PC-3 (cell line): Measurements from ENCODE around the gene TMSB4X.

Experiments
- EZH2 ChIP-seq: fragments of 300-600 bp; sonication (generic); IDR thresholded peaks from one replicate; pipeline ENCODE4 v1.6.1; 2017; ENCODE audit warnings: antibody characterized with exemption, mild to moderate bottlenecking, low read length; ENCODE audit not compliant: unreplicated experiment
- TF ChIP-seq, protein P1 (sequence below): fragments of 300-600 bp; sonication (generic); conservative IDR thresholded peaks from 2 replicates; pipeline ENCODE4 v1.5.1; 2017; ENCODE audit warnings: antibody characterized with exemption, low read depth, mild to moderate bottlenecking, low read length

DNA sequence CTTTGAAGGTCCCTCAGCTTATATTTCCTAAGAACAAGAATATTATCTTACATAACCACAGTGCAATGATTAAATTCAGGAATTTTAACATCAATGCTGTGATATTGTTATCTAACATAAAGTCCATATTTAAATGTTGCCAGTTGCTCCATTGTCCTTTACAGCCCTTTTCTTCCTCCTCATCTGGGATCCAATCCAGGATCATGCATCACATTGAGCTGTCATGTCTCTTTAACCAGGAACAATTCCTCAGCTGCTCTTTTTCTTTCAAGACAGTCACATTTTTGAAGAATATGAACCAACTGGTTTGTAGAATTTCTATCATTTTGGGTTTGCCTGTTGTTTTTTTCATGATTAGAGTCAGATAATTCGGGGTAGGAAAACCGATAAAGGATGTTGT is 12.0 kb downstream of the TMSB4X start:
- TF ChIP-seq EZH2 = no peak
- TF ChIP-seq, protein P1, sequence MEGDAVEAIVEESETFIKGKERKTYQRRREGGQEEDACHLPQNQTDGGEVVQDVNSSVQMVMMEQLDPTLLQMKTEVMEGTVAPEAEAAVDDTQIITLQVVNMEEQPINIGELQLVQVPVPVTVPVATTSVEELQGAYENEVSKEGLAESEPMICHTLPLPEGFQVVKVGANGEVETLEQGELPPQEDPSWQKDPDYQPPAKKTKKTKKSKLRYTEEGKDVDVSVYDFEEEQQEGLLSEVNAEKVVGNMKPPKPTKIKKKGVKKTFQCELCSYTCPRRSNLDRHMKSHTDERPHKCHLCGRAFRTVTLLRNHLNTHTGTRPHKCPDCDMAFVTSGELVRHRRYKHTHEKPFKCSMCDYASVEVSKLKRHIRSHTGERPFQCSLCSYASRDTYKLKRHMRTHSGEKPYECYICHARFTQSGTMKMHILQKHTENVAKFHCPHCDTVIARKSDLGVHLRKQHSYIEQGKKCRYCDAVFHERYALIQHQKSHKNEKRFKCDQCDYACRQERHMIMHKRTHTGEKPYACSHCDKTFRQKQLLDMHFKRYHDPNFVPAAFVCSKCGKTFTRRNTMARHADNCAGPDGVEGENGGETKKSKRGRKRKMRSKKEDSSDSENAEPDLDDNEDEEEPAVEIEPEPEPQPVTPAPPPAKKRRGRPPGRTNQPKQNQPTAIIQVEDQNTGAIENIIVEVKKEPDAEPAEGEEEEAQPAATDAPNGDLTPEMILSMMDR = no peak
